IMR-90 (cell line): ENCODE data around the gene CREB5. TPM values are rescaled to one million over a fixed set of nuclear protein-coding genes. Genes with fewer than 3 reads are reported as not detected.

ENCODE experiments used
- ATAC-seq: fragments of 200-7000 bp; cut with Tn5 transposase; 2 replicates; pipeline ENCODE4 v1.9.1; 2020; ENCODE audit warnings: low read depth, mild to moderate bottlenecking, moderate library complexity
- BruUV-seq: library from RNA; stranded (reverse); fragments of 400-500 nt; replicated peaks from 2 replicates; lab custom pipeline; 2021; lab: Mats Ljungman, UMichigan
- CTCF ChIA-PET: fragments of 300-600 bp; formaldehyde crosslinking; extraction: SDS; loops from one replicate; lab custom pipeline; 2021; ENCODE audit warnings: antibody characterized with exemption; lab: Yijun Ruan, JAX
- POLR2A ChIA-PET: fragments of 300-600 bp; sonication (Branson Sonifier 250); formaldehyde crosslinking; loops from one replicate; lab custom pipeline; 2022; ENCODE audit warnings: antibody characterized with exemption; ENCODE audit not compliant: unreplicated experiment; lab: Charles Lee
- DNase-seq: peaks from one replicate; pipeline ENCODE4 v3.0.0; 2013
- H2AFZ ChIP-seq: replicated peaks from 2 replicates; pipeline ENCODE3; 2013; ENCODE audit warnings: low read length, mild to moderate bottlenecking; ENCODE audit not compliant: poor library complexity
- H2AK5ac ChIP-seq: 2 replicates; pipeline ENCODE4 v1.6.1; 2013; ENCODE audit warnings: low read depth, low read length, inconsistent platforms
- H2AK9ac ChIP-seq: replicated peaks from 2 replicates; pipeline ENCODE3; 2013; ENCODE audit warnings: mild to moderate bottlenecking, low read depth, low read length, moderate library complexity; ENCODE audit not compliant: poor library complexity
- H2BK120ac ChIP-seq: 2 replicates; pipeline ENCODE4 v1.6.1; 2013; ENCODE audit warnings: low read depth, low read length, inconsistent platforms
- H2BK15ac ChIP-seq: 3 replicates; pipeline ENCODE4 v1.6.1; 2013; ENCODE audit warnings: low read depth, low read length, inconsistent platforms
- H2BK20ac ChIP-seq: 2 replicates; pipeline ENCODE4 v1.6.1; 2013; ENCODE audit warnings: low read depth, mild to moderate bottlenecking, inconsistent platforms, low read length, moderate library complexity
- H2BK5ac ChIP-seq: 2 replicates; pipeline ENCODE4 v1.6.1; 2013; ENCODE audit warnings: mild to moderate bottlenecking, low read depth, low read length, inconsistent platforms; ENCODE audit not compliant: poor library complexity, severe bottlenecking
- H3K14ac ChIP-seq: replicated peaks from 2 replicates; pipeline ENCODE4 v1.6.1; 2013; ENCODE audit warnings: low read depth, low read length, inconsistent platforms
- H3K18ac ChIP-seq: 2 replicates; pipeline ENCODE4 v1.6.1; 2013; ENCODE audit warnings: low read depth, low read length, control low read depth
- H3K23ac ChIP-seq: 2 replicates; pipeline ENCODE4 v1.6.1; 2013; ENCODE audit warnings: low read depth, low read length, inconsistent platforms
- H3K27ac ChIP-seq: 2 replicates; pipeline ENCODE4 v1.5.1; 2013; ENCODE audit warnings: mild to moderate bottlenecking, control low read depth, low read length; ENCODE audit not compliant: insufficient read depth
- H3K27me3 ChIP-seq: 2 replicates; pipeline ENCODE4 v1.6.1; 2013; ENCODE audit warnings: low read length; ENCODE audit not compliant: control insufficient read depth, insufficient read depth
- H3K36me3 ChIP-seq: 2 replicates; pipeline ENCODE4 v1.6.1; 2013; ENCODE audit warnings: low read length, mixed read lengths; ENCODE audit not compliant: control insufficient read depth, insufficient read depth
- H3K4ac ChIP-seq: 2 replicates; pipeline ENCODE4 v1.6.1; 2013; ENCODE audit warnings: low read depth, low read length, inconsistent platforms
- H3K4me1 ChIP-seq: 2 replicates; pipeline ENCODE4 v1.6.1; 2013; ENCODE audit warnings: low read length, mixed read lengths; ENCODE audit not compliant: control insufficient read depth, insufficient read depth
- H3K4me2 ChIP-seq: 2 replicates; pipeline ENCODE4 v1.6.1; 2013; ENCODE audit warnings: low read depth, mild to moderate bottlenecking, control low read depth, low read length, moderate library complexity
- H3K4me3 ChIP-seq: 2 replicates; pipeline ENCODE4 v1.5.1; 2013; ENCODE audit warnings: low read depth, mild to moderate bottlenecking, control low read depth, low read length, moderate library complexity; ENCODE audit not compliant: insufficient read depth
- H3K56ac ChIP-seq: 2 replicates; pipeline ENCODE4 v1.6.1; 2013; ENCODE audit warnings: low read length, inconsistent platforms; ENCODE audit not compliant: insufficient read depth; ENCODE audit errors: extremely low read depth
- H3K79me1 ChIP-seq, 2 experiments: 2 replicates each; pipeline ENCODE4 v1.6.1; 2013; ENCODE audit warnings: low read length in 2 of 2, inconsistent platforms in 1 of 2, low read depth in 1 of 2
- H3K9ac ChIP-seq: 2 replicates; pipeline ENCODE4 v1.6.1; 2013; ENCODE audit warnings: low read depth, low read length, control low read depth
- H3K9me1 ChIP-seq: 2 replicates; pipeline ENCODE4 v1.6.1; 2013; ENCODE audit warnings: low read length, inconsistent platforms; ENCODE audit not compliant: insufficient read depth
- H3K9me3 ChIP-seq: 2 replicates; pipeline ENCODE4 v1.6.1; 2013; ENCODE audit warnings: low read length; ENCODE audit not compliant: control insufficient read depth, insufficient read depth
- H4K20me1 ChIP-seq: 2 replicates; pipeline ENCODE4 v1.6.1; 2013; ENCODE audit warnings: low read length, inconsistent platforms; ENCODE audit not compliant: insufficient read depth
- H4K5ac ChIP-seq: 2 replicates; pipeline ENCODE4 v1.6.1; 2013; ENCODE audit warnings: mild to moderate bottlenecking, low read depth, low read length, control low read depth
- H4K8ac ChIP-seq, 2 experiments: 2 replicates each; pipeline ENCODE4 v1.6.1; 2013; ENCODE audit warnings: low read depth in 2 of 2, low read length in 2 of 2, control low read depth in 1 of 2, inconsistent platforms in 1 of 2
- H4K91ac ChIP-seq: 2 replicates; pipeline ENCODE4 v1.6.1; 2013; ENCODE audit warnings: low read depth, low read length, inconsistent platforms; ENCODE audit not compliant: insufficient read depth
- BHLHE40 ChIP-seq: fragments of 150-350 bp; IDR thresholded peaks from 2 replicates; pipeline ENCODE4 v1.6.1; 2016; ENCODE audit warnings: mild to moderate bottlenecking, low read depth, low read length
- CHD1 ChIP-seq: IDR thresholded peaks from 2 replicates; pipeline ENCODE4 v1.6.1; 2012; ENCODE audit warnings: low read depth, low read length, improper control_type of control experiment
- FOS ChIP-seq: fragments of 150-350 bp; IDR thresholded peaks from 2 replicates; pipeline ENCODE4 v1.6.1; 2016; ENCODE audit warnings: low read depth, low read length
- MAZ ChIP-seq: IDR thresholded peaks from 2 replicates; pipeline ENCODE4 v1.6.1; 2012; ENCODE audit warnings: low read depth, mild to moderate bottlenecking, low read length, improper control_type of control experiment, moderate library complexity, borderline replicate concordance
- POLR2A ChIP-seq: IDR thresholded peaks from 2 replicates; pipeline ENCODE4 v1.6.1; 2012; ENCODE audit warnings: mild to moderate bottlenecking, low read depth, low read length
- RAD21 ChIP-seq: IDR thresholded peaks from 2 replicates; pipeline ENCODE4 v1.6.1; 2012; ENCODE audit warnings: low read length, improper control_type of control experiment
- RCOR1 ChIP-seq: IDR thresholded peaks from 2 replicates; pipeline ENCODE4 v1.6.1; 2012; ENCODE audit warnings: mild to moderate bottlenecking, low read length, improper control_type of control experiment; ENCODE audit not compliant: insufficient replicate concordance
- RFX5 ChIP-seq: IDR thresholded peaks from 2 replicates; pipeline ENCODE4 v1.8.0; 2012; ENCODE audit warnings: low read depth, mild to moderate bottlenecking, low read length, moderate library complexity
- USF2 ChIP-seq: fragments of 150-350 bp; IDR thresholded peaks from 2 replicates; pipeline ENCODE4 v1.6.1; 2017; ENCODE audit warnings: mild to moderate bottlenecking, antibody characterized with exemption, low read length, low read depth
- WGBS, 2 experiments: methylation state at CpG; one replicate each; pipeline versions ENCODE4 v1.1.5 to v1.1.7; 2013; ENCODE audit warnings: missing lambda C conversion rate in 2 of 2; ENCODE audit not compliant: insufficient read length in 1 of 2; ENCODE audit errors: extremely low coverage in 2 of 2; 5-methylcytosine and 5-hydroxymethylcytosine counted together
- dilution Hi-C: fragments of 300-500 bp; cut with HindIII; formaldehyde crosslinking; loops from one replicate; pipeline ENCODE4 v1.14.3; 2018; ENCODE audit warnings: low sequenced_read_pairs; ENCODE audit not compliant: unreplicated experiment
- in situ Hi-C: fragments of 300-500 bp; cut with MboI; formaldehyde crosslinking; loops from 3 replicates; pipeline ENCODE4 v1.14.3; 2019; ENCODE audit warnings: low sequenced_read_pairs, inconsistent platforms, mixed read lengths
- intact Hi-C: fragments of 100-400 bp; cut with micrococcal nuclease; formaldehyde crosslinking; loops from 2 replicates; pipeline ENCODE4 v1.10.0; 2022
- polyA plus RNA-seq, 3 experiments: library from polyadenylated mRNA; depleted of rRNA; stranded (reverse); fragments of >200 nt; gene quantifications; 2 replicates each; pipeline ENCODE4 v1.2.3, GENCODE V29; 2012; ENCODE audit warnings: low replicate concordance in 1 of 3
- total RNA-seq: library from RNA; depleted of rRNA; stranded (reverse); fragments of >200 nt; gene quantifications from 2 replicates; pipeline ENCODE4 v1.2.3, GENCODE V29; 2012

Gene CREB5
- total and polyA plus RNA-seq, 2 of the 4 experiments (the other 2 are of a cell fraction) = 7.3 to 13.1 TPM

GRCh38 chr7:28592861-28593260 is 180.5 kb downstream of the CREB5 start:
- no TSS peak for BruUV-seq
- Histone ChIP-seq H2BK120ac (no peak overlapping the region), H2BK15ac (no peak overlapping the region), H3K36me3 (no peaks in the 10 kb centered on the region), H3K27me3 (no peaks in the 10 kb centered on the region), H3K23ac (no peak overlapping the region), H3K9ac (no peak overlapping the region), H3K9me3 (no peaks in the 10 kb centered on the region), H2AFZ (no peak overlapping the region), H3K14ac (no peak overlapping the region), H3K56ac (no peak overlapping the region), H2BK5ac (no peak overlapping the region), H3K18ac (no peak overlapping the region), H2AK5ac (no peak overlapping the region), H3K4me2 (no peak overlapping the region), H3K4me3 (no peak overlapping the region), H3K4ac (no peak overlapping the region), H3K27ac (no peak overlapping the region), H2BK20ac (no peak overlapping the region), H4K8ac (no peak overlapping the region), H4K5ac (no peak overlapping the region), H3K9me1 (no peaks in the 10 kb centered on the region), H3K79me1 (no peaks in the 10 kb centered on the region), H3K4me1 (no peaks in the 10 kb centered on the region; the same call in 1 of the 2 replicates), H2AK9ac (no peak overlapping the region), H4K20me1 (no peaks in the 10 kb centered on the region), H4K91ac (no peak overlapping the region)
- no CpG with 5 or more reads among the region's 3 CpGs for WGBS, 2 experiments
- DNase-seq (no peak), ATAC-seq (no peak)
- TF ChIP-seq POLR2A (no peak), USF2 (no peak), FOS (no peak), BHLHE40 (no peak), CHD1 (no peak), MAZ (no peak), RCOR1 (no peak), RAD21 (no peak), RFX5 (no peak)
- in situ Hi-C loops (no loop called here), intact Hi-C loops (no loop called here), dilution Hi-C loops (no loop called here)
- ChIA-PET CTCF (no interaction called here), POLR2A (no interaction called here)
